ENCODE measurements around the gene UNC50. TPM values are rescaled to one million over a fixed set of nuclear protein-coding genes. Genes with fewer than 3 reads are reported as not detected.

Gene UNC50, protein sequence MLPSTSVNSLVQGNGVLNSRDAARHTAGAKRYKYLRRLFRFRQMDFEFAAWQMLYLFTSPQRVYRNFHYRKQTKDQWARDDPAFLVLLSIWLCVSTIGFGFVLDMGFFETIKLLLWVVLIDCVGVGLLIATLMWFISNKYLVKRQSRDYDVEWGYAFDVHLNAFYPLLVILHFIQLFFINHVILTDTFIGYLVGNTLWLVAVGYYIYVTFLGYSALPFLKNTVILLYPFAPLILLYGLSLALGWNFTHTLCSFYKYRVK
- 54.4 and 74.6 TPM in 2 replicates for total RNA-seq (ENCODE audit: low replicate concordance)

DNA sequence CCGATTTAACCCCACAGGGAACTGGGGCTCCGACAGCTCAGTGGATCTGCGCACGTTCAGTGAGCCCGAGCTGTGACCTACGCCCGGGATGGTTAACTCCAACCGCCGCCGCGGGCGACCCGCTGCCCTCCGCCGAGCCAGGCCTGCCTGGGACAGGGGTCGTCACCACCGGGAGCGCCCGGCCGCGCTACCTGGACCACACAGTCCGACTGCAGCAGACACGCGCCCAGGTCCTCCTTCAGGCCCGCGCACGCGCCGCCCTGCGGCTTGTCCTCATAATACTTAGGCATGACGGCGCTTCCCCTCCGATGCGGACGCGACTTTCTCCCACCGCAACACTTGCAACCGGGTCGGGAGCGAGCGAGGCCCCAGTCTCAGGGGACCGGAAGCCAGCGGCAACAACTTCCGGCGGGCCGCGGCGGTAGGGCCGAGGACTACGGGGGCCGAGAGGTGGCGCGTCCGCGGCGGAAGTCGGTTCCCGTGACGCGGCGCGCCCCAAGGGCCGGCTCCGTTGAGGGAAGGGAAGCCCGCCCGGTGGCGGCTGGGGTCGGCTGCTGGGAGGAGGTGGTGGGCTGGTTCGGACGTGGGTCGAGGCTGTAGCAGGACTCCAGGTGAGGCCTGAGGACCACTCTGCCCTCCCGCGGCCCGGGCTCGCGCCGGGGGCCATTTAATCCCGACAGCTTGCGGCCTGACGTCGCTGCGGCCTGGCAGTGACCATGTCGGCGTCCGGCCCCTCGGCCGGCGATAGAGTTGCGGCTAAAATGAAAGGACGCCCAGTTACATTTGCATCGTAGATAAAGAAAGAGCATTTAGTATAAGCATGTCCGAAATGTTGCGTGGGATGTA lies at the start of gene UNC50, which contains the start of gene COA5:
Gene UNC50 (plus strand): TSS at position 474 of the 846 bp plus-strand sequence. CDS start 1,171 bp downstream, outside the sequence.
Gene COA5 (minus strand): TSS at position 397 of the 846 bp plus-strand sequence. CDS start 107 bp downstream, at position 290.
- Mint-ChIP-seq H3K9me3 (no peaks in the 10 kb centered on the region), H3K4me3 (peak within 1 kb of the TSS; percentile 89), H3K27me3 (ENCODE audit: insufficient read depth, low read depth) (no peaks in the 10 kb centered on the region), H3K36me3 (peaks cover 2% of the 10 kb centered on the region), H3K4me1 (peaks cover 28% of the 10 kb centered on the region), H3K27ac (peak within 1 kb of the TSS; percentile 97)
- Histone ChIP-seq H3K27me3 (no peaks in the 10 kb centered on the region), H3F3A (ENCODE audit: low read depth) (peaks cover 6% of the 10 kb centered on the region), H3K9ac (peak within 1 kb of the TSS; percentile 86), H3K79me2 (ENCODE audit: low read depth) (peaks cover 74% of the 10 kb centered on the region), H3K36me3 (peaks cover 4% of the 10 kb centered on the region), H3K4me2 (peak within 1 kb of the TSS; percentile 84), H3K9me3 (ENCODE audit: low read depth) (no peaks in the 10 kb centered on the region), H2AFZ (replicated peaks) (peak within 1 kb of the TSS; percentile 89), H3K4me1 (peaks cover 12% of the 10 kb centered on the region), H3K27ac (peak within 1 kb of the TSS; percentile 72), H3K4me3 (peak within 1 kb of the TSS; percentile 82), H4K20me1 (ENCODE audit: low read depth) (peaks cover 23% of the 10 kb centered on the region)
- DNase-seq (ENCODE audit: low spot score): peak; percentile 92
- TF ChIP-seq, protein P1, sequence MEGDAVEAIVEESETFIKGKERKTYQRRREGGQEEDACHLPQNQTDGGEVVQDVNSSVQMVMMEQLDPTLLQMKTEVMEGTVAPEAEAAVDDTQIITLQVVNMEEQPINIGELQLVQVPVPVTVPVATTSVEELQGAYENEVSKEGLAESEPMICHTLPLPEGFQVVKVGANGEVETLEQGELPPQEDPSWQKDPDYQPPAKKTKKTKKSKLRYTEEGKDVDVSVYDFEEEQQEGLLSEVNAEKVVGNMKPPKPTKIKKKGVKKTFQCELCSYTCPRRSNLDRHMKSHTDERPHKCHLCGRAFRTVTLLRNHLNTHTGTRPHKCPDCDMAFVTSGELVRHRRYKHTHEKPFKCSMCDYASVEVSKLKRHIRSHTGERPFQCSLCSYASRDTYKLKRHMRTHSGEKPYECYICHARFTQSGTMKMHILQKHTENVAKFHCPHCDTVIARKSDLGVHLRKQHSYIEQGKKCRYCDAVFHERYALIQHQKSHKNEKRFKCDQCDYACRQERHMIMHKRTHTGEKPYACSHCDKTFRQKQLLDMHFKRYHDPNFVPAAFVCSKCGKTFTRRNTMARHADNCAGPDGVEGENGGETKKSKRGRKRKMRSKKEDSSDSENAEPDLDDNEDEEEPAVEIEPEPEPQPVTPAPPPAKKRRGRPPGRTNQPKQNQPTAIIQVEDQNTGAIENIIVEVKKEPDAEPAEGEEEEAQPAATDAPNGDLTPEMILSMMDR (IDR thresholded peaks at IDR 0.05): peak; percentile 13
- TF ChIP-seq EZH2phosphoT487 (IDR thresholded peaks at IDR 0.05) (peak; percentile 53), EZH2 (IDR thresholded peaks at IDR 0.05) (peak; percentile 22)

DNA sequence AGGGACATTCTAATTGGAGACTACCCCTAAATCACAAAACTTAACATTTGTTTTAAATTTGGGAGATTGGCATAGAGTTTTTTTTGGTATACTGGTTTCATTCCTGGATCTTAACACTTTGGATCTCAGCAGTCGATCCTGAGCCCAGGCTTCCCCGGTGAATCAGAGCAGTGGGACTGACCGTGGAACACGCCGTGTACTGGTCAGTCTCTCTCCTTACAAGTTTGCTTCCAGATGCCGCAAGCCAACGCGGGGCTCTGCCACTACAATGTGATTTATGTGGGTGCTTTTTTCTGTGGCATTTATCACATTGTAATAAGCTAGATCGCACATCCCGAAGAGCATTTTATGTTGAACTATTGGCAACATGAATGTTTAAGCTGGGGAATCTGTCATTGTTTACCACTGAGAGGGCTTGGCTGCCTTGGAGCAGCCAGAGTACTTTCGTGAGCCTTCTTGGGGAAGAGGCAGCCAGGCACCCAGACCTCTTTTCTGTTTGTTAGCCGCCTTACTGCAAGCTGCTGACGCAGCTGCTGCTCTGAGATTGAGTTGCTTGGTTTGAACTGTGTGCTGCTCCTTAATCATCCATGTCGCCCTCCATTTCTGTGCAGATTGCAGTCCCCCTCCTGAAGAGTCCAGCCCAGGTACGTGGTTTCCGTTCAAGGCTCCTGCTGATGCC lies 49.4 kb upstream of the UNC50 start:
- H3F3A ChIP-seq (ENCODE audit: low read depth): no peaks in the 10 kb centered on the region
- DNase-seq (ENCODE audit: low spot score): no peak
- no peak overlapping the region for H2AFZ ChIP-seq (replicated peaks)
- H3K36me3 ChIP-seq: no peaks in the 10 kb centered on the region
- H3K27me3 ChIP-seq: no peaks in the 10 kb centered on the region
- Mint-ChIP-seq H3K27ac (peak overlapping the region; percentile 7), H3K4me3 (no peak overlapping the region), H3K4me1 (no peaks in the 10 kb centered on the region), H3K9me3 (no peaks in the 10 kb centered on the region), H3K36me3 (peaks cover 15% of the 10 kb centered on the region), H3K27me3 (ENCODE audit: insufficient read depth, low read depth) (peaks cover 2% of the 10 kb centered on the region)
- H3K79me2 ChIP-seq (ENCODE audit: low read depth): no peaks in the 10 kb centered on the region
- no peak overlapping the region for H3K4me2 ChIP-seq
- no peaks in the 10 kb centered on the region for H3K4me1 ChIP-seq
- H4K20me1 ChIP-seq (ENCODE audit: low read depth): no peaks in the 10 kb centered on the region
- TF ChIP-seq, protein P1 (IDR thresholded peaks at IDR 0.05): no peak
- TF ChIP-seq EZH2phosphoT487 (IDR thresholded peaks at IDR 0.05): no peak
- no peak for TF ChIP-seq EZH2 (IDR thresholded peaks at IDR 0.05)
- H3K9me3 ChIP-seq (ENCODE audit: low read depth): no peaks in the 10 kb centered on the region
- no peak overlapping the region for H3K9ac ChIP-seq
- no peak overlapping the region for H3K4me3 ChIP-seq
- no peak overlapping the region for H3K27ac ChIP-seq

- H3K36me3 Mint-ChIP-seq: peaks cover 15% of the 10 kb centered on the region
- Histone ChIP-seq H3F3A (ENCODE audit: low read depth) (no peaks in the 10 kb centered on the region), H2AFZ (replicated peaks) (no peak overlapping the region), H3K79me2 (ENCODE audit: low read depth) (no peaks in the 10 kb centered on the region), H3K36me3 (no peaks in the 10 kb centered on the region), H3K4me2 (no peak overlapping the region), H3K9me3 (ENCODE audit: low read depth) (no peaks in the 10 kb centered on the region), H3K4me1 (no peaks in the 10 kb centered on the region), H3K27ac (no peak overlapping the region), H3K27me3 (no peaks in the 10 kb centered on the region), H4K20me1 (ENCODE audit: low read depth) (no peaks in the 10 kb centered on the region), H3K9ac (no peak overlapping the region), H3K4me3 (no peak overlapping the region)
- no peak for TF ChIP-seq EZH2 (IDR thresholded peaks at IDR 0.05)
- no peak for TF ChIP-seq EZH2phosphoT487 (IDR thresholded peaks at IDR 0.05)
- TF ChIP-seq, protein P1 (IDR thresholded peaks at IDR 0.05): no peak
- no peaks in the 10 kb centered on the region for H3K4me1 Mint-ChIP-seq
- no peaks in the 10 kb centered on the region for H3K9me3 Mint-ChIP-seq
- no peak overlapping the region for H3K4me3 Mint-ChIP-seq
- peak overlapping the region; percentile 7 for H3K27ac Mint-ChIP-seq
- peaks cover 2% of the 10 kb centered on the region for H3K27me3 Mint-ChIP-seq (ENCODE audit: insufficient read depth, low read depth)
- no peak for DNase-seq (ENCODE audit: low spot score)
Observed at GRCh38 chr2:98559581-98559980, 48.8 kb upstream of the UNC50 start.
